ENCODE data around the gene OR7G3.

The OR7G3 gene

DNA sequence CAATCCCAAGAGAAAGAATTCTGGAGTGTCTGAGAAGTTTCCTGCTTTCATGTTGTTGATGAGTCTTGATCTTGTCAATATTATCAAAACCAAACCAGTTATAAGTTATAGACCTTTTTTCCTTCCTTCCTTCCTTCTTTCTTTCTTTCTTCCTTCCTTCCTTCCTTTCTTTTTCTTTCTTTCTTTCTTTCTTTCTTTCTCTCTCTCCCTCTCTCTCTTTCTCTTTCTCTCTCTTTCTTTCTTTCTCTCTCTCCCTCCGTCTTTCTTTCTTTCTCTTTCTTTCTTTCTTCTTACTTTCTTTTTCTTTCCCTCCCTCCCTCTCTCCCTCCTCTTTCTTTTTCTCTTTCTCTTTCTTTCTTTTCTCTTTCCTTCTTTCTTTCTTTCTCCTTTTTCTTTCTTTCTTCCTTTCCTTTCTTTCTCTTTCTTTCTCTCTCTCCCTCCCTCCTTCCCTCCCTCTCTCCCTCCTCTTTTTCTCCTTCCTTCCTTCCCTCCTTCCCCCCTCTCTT lies at the start of gene OR7G3:
TSS of gene OR7G3 (minus strand) at position 51 of the 506 bp plus-strand sequence. CDS start at position 51, 0 bp downstream.
- DNase-seq (ENCODE audit: low spot score), result no peak

DNA sequence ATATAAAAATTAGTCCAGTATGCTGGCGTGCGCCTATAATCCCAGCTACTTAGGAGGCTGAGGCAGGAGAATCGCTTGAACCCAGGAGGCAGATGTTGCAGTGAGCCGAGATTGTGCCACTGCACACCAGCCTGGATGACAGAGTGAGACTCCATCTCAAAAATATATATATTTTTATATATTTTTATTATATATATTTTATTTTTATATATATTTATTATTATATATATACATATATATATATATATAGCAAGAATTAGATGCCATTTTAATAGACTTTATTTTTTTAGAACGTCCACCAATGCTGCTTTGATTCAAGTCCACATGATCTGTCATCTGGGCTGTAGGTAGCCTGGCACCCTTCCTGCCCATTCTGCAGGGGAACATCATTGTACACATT lies 48.6 kb upstream of the OR7G3 start:
- no peak for DNase-seq (ENCODE audit: low spot score)

DNA sequence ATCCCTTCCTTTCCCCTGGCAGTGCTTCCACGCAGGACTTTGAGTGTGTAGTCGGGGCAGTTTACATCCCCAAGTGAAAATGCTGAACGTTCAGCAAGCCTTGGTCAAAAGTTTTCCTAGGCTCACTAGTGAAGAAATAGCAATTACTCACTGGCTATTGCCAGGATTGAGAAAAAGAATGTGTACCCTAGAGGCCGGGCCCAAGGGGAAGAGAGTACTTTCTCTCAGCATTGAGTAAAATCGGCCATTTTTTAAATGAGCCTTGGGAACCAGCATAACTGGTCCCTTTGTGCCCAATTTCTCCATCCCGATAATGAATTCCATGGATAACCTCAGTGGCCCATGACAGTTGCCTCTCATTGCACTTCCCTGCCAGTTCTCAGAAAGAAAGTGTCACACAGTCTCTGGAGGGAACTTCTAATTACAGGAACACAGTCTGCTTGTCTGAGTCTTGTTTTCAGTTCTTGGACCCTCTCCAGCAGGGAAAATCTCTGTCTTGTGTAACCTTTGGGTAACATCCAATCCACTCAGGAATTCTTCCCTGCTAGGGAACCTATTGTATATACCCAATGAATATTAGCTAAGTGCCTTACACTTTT lies 44.7 kb upstream of the OR7G3 start:
- no peak for DNase-seq (ENCODE audit: low spot score)

DNA sequence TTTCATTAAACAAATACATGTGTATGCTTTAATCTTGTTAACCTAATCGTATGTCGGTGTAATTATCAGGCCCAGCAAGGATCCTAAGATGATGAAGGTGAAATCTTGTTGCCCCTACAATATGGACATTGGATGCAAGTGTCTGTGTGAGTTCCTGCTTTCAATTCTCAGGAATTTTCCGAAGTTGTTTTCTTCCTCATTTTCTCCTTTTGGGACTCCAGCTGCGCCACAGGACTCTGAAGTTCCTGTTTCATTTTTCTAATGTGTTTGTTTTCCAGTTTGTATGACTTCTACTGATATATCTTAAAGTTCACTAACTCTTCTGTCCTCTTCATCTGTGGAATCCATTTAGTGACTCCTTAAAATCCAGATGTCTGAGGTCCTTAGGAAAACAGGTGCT lies 40.1 kb upstream of the OR7G3 start:
- DNase-seq (ENCODE audit: low spot score), result no peak

DNA sequence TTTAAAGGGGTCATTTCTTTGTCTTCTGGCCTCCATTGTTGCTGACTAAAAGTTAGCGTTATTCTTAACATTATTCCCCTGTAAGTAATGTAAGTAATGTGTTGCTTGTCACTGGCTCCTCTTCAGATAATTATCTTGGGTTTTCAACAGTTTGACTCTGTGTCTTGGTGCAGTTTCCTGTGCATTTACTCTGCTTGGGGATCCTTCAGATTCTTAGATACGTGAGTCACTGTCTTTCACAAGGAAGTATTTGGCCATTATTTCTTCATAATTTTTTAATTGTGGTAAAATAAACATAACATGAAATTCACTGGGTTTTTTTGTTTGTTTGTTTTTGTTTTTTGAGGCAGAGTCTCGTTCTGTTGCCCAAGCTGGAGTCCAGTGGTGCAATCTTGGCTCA lies 38.5 kb upstream of the OR7G3 start:
- no peak for DNase-seq (ENCODE audit: low spot score)

DNA sequence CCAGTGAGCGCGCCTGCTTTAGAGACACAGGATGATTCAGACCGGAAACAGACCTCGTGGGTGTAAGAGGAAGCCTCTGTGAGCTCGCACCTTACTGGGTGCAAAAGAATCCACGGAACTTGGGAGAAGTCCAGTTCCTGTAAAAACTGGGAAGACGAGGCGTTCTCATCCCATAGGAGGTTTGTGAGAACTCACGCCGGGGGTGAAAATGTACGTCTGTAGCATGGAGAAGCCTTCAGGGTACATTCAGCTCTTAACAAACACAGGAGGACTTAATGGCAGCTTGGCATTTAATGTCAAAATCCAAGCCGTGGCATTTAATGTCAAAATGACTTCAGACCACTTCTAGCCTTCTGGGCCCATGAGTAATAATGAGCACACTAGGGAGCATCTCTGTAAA lies 34.7 kb upstream of the OR7G3 start:
- DNase-seq (ENCODE audit: low spot score), result no peak

DNA sequence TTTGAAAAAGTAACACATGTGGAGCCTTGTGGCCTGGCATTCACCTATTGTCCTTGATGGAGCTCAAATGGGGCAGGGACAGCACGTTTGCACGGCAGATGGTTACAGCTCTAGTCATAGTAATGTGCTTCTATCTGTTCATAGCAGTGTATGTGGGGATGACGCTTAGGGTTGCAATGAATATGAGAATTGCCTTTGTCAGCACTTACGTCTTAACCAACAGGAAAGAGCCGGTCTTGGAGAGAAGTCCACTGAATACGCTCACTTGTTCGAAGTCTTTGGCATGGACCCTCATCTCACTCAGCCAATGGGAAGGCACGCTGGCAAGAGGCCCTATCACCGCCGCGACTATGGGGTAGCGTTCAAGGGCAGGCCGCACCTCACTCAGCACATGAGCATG lies 33.1 kb upstream of the OR7G3 start:
- no peak for DNase-seq (ENCODE audit: low spot score)

DNA sequence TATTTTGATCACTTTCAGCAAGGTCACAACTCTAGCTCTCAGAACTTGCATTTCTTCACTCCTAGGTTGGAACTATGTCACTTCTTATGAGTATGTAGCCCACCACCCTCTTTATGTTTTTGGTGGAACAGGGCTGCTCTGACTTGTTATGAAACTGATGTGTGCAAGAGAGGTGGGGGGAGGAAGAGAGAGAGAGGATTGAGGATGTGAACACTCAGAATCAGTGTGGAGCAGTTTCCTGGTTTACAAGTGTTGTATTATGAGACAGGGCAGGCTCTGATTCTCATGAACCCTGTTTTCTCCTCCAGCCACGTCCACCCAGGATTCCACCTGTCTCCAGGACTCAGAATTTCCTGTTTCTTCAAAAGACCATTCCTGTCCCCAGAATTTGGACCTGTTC lies 29.6 kb upstream of the OR7G3 start:
- DNase-seq (ENCODE audit: low spot score), result no peak

DNA sequence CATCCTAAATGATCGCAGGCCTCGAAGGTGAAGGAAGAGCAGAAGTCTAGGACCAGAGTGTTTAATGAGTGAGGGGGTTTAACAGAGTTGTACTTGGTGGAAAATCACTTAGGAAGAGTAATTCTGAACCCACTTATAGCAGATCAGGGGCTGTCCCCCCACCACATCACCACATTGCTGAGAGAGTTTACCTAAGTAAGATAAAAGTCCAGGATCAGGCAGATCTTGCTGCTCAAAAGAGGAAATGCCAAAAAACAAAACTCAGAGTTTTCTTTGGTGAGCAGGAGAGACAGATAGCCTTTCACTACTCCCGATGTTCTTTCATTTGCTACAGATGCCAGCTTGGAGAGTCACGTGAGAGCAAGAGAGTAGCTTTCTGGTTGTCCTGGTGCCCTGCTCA lies 28.8 kb upstream of the OR7G3 start:
- DNase-seq (ENCODE audit: low spot score), result no peak

DNA sequence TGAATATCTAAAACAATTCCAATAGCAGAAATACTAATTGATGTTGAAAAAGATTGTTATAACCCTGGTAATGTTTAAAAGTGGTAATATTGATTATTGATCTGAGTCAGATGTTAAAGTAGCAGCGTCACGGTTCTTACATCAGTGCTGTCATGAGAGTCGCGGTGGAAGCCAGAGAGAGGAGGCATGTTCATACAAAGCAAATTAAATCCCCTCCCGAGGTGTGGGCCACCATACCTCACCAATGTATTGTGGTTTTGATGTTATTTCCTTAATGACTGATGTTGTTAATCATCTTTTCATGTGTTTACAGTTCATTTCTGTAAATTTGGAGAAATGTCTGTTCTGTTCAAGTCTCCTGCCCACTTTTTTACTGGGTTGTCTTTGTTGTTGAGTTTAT lies 24.6 kb upstream of the OR7G3 start:
- no peak for DNase-seq (ENCODE audit: low spot score)

DNA sequence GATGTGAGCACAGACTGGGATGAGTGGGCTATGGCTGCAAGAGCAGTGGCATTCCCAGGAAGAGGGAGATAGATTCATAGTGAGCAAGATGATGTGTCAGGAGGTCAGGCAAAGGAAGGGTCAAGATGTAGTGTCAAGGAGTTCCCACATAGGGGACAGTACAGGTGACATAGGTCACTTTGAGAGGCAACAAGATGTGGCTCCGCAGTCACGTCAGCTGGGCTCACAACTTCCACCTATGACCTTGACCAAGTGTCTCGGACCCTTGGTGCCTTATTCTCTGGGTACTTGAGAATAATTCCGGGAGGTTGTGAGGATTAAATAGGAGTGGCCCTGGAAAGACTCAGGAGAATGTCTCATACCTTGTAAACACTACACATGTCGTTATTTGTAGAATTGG lies 23.9 kb upstream of the OR7G3 start:
- no peak for DNase-seq (ENCODE audit: low spot score)

DNA sequence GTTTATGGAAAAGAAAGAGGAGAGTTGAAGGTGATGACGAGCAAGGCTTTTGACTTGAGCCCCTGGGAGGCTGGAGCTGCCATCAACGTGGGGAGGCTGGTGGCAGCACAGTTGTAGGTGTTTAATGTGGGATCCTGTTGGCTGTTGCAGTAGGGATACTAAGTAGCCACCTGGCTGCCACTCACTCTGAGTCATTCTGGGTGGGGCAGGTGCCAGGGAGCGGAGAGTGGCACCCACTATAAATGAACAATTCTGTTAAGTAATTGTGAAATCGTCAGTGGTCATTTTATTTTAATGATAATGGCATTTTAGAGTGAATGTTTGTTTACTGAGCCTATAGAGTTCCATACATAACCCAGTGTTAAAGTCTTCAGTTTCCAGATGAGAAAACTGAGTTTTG lies 23.2 kb upstream of the OR7G3 start:
- no peak for DNase-seq (ENCODE audit: low spot score)

DNA sequence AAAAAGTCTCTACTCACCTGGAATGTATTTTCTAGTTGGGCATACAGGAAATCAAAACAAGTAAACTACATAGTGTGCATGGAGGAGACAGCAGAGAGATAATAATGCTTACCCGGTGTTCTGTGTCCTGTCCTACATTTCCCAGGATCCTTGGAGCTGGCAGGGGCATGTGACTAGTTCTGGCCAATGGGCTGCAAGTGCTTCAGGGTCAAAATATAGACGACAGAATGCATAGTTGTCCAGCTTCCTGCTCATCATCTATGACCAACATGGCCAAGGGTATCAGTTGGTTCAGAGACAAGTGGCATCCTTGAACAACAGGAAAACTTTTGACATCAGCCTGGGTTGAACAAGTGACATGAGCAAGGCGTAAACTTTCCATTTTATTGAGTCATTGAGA lies 21.9 kb upstream of the OR7G3 start:
- no peak for DNase-seq (ENCODE audit: low spot score)

DNA sequence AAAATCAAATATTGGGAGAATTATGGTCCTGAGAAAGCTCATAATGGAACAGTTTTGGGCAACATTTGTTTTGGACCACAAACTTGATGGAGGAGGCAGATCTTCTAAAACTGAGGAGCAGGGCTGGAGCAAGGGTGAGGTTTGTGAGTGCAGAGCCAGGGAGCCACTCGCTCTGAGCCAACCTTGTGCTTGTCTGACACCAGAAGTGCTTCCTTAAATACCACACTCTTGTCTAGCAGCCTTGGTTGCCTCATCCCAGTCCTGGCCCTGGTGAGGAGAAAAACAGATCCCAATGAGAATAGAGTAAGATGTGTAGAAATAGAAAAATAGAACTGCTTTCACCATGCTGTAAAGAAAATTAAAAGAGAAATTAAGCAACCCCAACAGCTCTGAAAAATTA lies 20.1 kb upstream of the OR7G3 start:
- DNase-seq (ENCODE audit: low spot score), result no peak

DNA sequence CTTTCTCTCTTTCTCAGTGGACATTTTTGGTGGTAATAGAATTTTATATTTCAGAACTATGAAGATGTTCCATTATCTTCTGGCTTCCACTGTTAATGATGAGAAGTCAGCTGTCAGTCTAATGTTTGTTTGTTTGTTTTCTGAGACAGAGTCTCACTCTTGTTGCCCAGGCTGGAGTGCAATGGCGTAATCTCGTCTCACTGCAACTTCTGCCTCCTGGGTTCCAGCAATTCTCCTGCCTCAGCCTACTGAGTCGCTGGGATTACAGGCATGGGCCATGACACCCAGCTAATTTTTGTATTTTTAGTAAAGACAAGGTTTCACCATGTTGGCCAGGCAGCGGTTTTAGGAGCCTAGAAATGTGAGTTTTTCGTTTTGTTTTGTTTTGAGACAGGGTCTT lies 18.2 kb upstream of the OR7G3 start:
- no peak for DNase-seq (ENCODE audit: low spot score)

DNA sequence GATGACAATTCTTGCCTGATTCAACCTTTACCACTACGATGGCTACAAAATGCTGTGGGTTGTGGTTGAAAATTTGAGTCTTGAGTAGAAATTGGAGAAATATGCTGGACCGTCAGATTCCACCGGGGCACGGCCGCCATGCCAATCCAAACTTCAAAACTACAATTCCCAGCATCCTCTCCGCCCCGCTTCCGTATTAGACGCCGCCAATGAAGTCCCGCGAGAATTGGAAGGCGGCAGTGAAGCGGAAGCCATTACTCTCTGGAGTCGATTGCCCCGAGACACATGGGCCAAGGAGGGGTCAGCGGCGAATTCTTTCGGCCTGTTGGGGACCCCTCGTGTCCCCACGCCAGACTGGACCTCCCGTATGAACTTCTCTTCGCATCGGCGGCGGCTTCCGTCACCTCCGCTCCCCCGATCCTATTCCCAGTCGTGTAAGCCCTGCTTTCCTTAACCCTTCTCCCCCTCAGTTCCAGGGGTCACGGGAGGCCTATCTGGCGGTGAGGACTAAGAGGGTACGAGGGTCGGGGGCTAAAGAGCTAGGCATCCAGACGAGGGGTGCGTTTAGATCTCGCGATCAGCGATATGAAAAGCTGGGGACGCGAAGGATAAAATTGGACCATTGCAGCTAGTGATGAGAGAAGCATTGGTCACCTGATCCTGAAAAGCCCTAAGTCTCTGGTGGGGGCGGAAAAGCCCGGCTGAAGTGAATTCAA lies 13.6 kb upstream of the OR7G3 start, which contains the start of gene ZNF317:
TSS of gene ZNF317 (plus strand) at position 239 of the 716 bp plus-strand sequence. CDS start 15,620 bp downstream, outside the sequence.
- DNase-seq (ENCODE audit: low spot score), result peak; percentile 93

DNA sequence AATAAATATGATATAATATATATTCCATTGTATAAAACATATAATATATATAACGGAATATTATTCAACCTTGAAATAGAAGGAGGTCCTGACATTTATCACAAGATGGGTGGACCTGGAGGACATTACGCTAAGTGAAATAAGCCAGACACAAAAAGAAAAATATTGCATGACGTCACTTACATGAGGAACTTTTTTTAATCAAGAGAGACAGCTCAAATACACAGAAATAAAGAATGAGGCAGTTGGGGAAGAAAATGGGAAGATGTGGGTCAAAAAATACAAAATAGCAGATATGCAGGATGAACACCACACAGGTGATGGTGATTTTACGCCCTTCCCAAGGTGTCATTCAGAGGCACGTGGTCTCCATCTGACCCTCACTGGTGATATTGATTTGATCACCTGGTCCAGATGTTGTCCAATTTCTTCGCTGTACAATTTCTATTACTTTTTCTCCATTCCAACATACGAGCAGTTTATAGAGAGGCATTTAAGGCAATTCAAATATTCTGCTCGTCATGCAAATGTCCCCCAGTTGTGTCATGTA lies 12.9 kb upstream of the OR7G3 start:
- DNase-seq (ENCODE audit: low spot score), result no peak

DNA sequence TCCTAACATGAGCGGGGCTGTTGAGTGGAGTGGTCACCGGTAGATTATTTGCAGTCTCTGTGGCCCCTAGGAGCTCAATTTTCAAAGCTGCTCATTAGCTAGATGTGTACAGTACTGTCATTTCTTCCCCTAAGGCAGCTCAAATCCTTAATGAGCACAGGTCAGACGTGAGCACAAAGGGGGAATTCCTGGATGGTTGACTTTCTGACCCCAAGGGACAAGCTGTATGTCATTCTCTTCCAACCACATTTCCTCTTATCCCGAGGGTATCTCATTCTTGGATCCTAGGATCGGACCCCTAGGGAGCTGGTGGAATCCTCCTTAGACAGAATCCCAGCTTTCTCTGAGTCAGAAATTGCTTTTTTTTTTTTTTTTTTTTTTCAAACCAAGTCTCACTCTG lies 5.7 kb upstream of the OR7G3 start:
- no peak for DNase-seq (ENCODE audit: low spot score)

DNA sequence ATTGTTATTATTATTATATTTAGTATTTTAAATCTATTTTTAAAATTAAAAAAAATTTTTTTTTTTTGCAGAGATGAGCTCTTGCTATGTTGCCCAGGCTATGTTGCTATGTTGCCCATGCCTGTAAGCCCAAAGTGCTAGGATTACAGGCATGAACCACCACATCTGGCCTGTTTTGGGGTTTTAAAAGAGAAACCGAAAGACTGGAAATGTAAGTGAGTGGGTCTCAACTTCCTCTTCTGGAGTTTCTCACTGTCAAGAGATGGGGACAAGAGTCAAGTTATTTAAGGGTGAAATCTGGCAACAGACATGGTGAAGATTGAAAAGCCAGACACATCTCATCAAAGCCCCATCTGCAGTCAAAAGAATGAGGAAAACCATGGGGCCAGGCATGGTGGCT lies 4.2 kb upstream of the OR7G3 start:
- DNase-seq (ENCODE audit: low spot score), result no peak

DNA sequence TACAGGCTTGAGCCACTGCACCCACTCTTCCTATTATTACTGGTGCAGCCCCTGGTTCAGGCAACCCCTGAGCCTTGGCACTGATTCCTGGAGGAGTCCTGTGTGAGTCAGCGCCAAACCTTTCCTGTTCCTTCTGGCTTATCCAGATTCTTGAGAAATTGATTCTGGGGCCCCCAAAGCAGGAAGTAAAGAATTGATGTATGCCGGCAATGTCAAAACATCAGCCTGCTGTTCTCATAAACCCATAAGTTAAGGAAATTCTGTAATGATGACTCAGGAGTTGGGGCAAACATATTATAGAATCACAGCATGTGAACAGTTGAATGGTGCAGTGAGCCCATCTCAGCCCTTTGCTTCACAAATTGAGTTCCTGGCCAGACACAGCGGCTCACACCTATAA lies 1.4 kb upstream of the OR7G3 start:
- DNase-seq (ENCODE audit: low spot score), result no peak

DNA sequence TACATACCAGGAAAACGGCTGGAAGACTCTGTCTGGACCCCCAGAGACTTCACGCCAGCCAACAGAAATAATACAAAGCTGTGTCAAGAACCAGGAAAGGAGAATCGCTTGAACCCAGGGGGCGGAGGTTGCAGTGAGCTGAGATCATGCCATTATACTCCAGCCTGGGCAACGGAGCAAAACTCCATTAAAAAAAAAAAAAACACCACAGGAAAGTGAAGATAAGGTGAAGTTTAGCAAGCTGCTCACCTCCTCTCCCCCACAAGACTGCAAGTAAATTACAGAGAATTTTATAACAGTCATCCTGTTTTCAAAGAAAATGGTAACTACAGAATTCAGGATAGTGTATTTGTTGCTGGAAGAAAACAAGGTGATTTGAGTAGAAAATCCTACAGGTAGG lies 10.2 kb downstream of the OR7G3 start:
- no peak for DNase-seq (ENCODE audit: low spot score)

DNA sequence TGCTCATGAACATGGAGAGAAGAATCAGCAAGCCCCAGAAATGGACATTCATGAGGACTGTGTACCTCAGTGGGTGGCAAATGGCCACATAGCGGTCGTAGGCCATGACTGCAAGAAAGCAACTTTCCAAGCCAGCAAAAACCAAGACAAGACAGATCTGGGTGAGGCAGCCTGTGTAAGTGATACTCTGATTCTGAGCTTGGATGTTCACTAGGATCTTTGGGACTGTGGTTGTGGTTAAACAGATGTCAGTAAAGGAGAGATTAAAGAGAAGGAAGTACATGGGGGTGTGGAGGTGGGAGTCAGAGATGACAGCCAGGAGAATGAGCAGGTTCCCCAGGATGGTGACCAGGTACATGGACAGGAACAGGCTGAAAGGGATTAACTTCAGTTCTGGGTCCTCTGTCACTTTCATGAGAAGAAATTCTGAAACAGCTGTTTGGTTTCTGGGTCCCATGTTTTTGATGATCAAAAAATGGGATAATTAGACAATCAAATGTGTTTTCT lies 11.4 kb downstream of the OR7G3 start, which contains the start of gene OR7G1:
TSS of gene OR7G1 (minus strand) at position 457 of the 507 bp plus-strand sequence. CDS start at position 457, 0 bp downstream.
- DNase-seq (ENCODE audit: low spot score), result no peak

DNA sequence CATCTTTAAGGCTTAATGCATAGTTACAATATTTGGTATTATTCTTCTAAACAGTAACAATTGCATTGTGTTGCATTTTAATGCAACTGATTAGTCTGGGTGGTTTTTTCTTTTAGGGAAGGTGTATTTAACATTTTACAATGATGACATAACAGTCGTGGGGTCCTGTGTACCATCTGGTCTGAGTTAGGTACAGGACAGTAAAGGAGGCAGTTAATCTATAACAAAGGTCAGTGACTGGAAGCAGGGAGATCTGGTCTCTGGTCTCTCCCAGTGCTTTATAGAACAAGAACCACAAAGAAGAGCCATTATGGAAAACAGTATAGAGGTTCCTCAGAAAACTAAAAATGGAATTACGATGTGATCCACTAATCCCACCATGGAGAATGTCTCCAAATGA lies 16.8 kb downstream of the OR7G3 start:
- no peak for DNase-seq (ENCODE audit: low spot score)

Measured in putamen (tissue), 1 donor.